Esophagus squamous epithelium (tissue), 4 donors: ENCODE measurements around the gene ADAM33.

Experiments
- CTCF ChIP-seq, 6 experiments: fragments of 450-650 bp in 4 of 6; fragments of 200-600 bp in 2 of 6; sonication (generic) in 2 of 6; IDR thresholded peaks; one replicate each; pipeline ENCODE4 v1.5.1; 2016 to 2019; ENCODE audit warnings: antibody characterized with exemption in 6 of 6, mild to moderate bottlenecking in 4 of 6, moderate library complexity in 4 of 6
- POLR2A ChIP-seq, 4 donors: fragments of 450-650 bp; IDR thresholded peaks; one replicate each; pipeline ENCODE4 v1.6.1; 2017; ENCODE audit warnings: antibody characterized with exemption in 4 of 4, mild to moderate bottlenecking in 4 of 4, moderate library complexity in 3 of 4

- TF ChIP-seq CTCF (IDR thresholded peaks at IDR 0.05): no peak
- no peak for TF ChIP-seq POLR2A (IDR thresholded peaks at IDR 0.05)
These were observed 20.6 kb downstream of the ADAM33 start for GRCh38 chr20:3661060-3661813.
